OCI-LY1 (cell line): Measurements from ENCODE around the gene THOC5.

Source experiments
- H2AFZ ChIP-seq: fragments of 200-600 bp; sonication (generic), shearing (Covaris generic); 2 replicates; pipeline ENCODE4 v1.6.0; 2014; ENCODE audit warnings: antibody characterized with exemption, mild to moderate bottlenecking, low read length
- H3F3A ChIP-seq: fragments of 200-600 bp; sonication (generic), shearing (Covaris generic); 2 replicates; pipeline ENCODE4 v1.6.0; 2014; ENCODE audit warnings: mild to moderate bottlenecking, antibody characterized with exemption, low read length, moderate library complexity; ENCODE audit not compliant: insufficient read depth
- H3K27ac ChIP-seq: fragments of 200-600 bp; sonication (generic); 2 replicates; pipeline ENCODE4 v1.5.1; 2014; ENCODE audit warnings: low read length, mixed run types, mild to moderate bottlenecking, low read depth; ENCODE audit not compliant: poor library complexity, severe bottlenecking
- H3K27me3 ChIP-seq: fragments of 200-600 bp; sonication (generic); 2 replicates; pipeline ENCODE4 v1.6.0; 2014; ENCODE audit warnings: antibody characterized with exemption, mild to moderate bottlenecking, low read length, moderate library complexity; ENCODE audit not compliant: insufficient read depth
- H3K36me3 ChIP-seq: fragments of 200-600 bp; sonication (generic); 2 replicates; pipeline ENCODE4 v1.6.1; 2014; ENCODE audit warnings: mild to moderate bottlenecking, antibody characterized with exemption, low read length, moderate library complexity, mixed read lengths; ENCODE audit not compliant: insufficient read depth
- H3K4me1 ChIP-seq: fragments of 200-600 bp; sonication (generic); 2 replicates; pipeline ENCODE4 v1.5.1; 2014; ENCODE audit warnings: mild to moderate bottlenecking, low read length, moderate library complexity; ENCODE audit not compliant: insufficient read depth, severe bottlenecking
- H3K4me2 ChIP-seq: fragments of 200-600 bp; sonication (generic), shearing (Covaris generic); 2 replicates; pipeline ENCODE4 v1.6.1; 2014; ENCODE audit warnings: low read length
- H3K4me3 ChIP-seq: fragments of 200-600 bp; sonication (generic); 2 replicates; pipeline ENCODE4 v1.5.1; 2014; ENCODE audit warnings: low read length, low read depth, mild to moderate bottlenecking, mixed read lengths; ENCODE audit not compliant: poor library complexity, severe bottlenecking
- H3K79me2 ChIP-seq: fragments of 200-600 bp; shearing (Covaris generic); 2 replicates; pipeline ENCODE4 v1.6.1; 2016; ENCODE audit warnings: mixed run types, low read length, mixed read lengths; ENCODE audit not compliant: insufficient read depth
- H3K9ac ChIP-seq: fragments of 200-600 bp; sonication (generic), shearing (Covaris generic); 2 replicates; pipeline ENCODE4 v1.6.1; 2014; ENCODE audit warnings: mild to moderate bottlenecking, low read length, mixed read lengths
- H3K9me2 ChIP-seq: fragments of 200-600 bp; sonication (generic), shearing (Covaris generic); 2 replicates; pipeline ENCODE4 v1.6.1; 2014; ENCODE audit warnings: low read depth, mild to moderate bottlenecking, low read length, mixed read lengths
- H3K9me3 ChIP-seq: fragments of 200-600 bp; shearing (Covaris generic); 2 replicates; pipeline ENCODE4 v1.6.1; 2014; ENCODE audit warnings: low read length, mixed read lengths
- H4K20me1 ChIP-seq: fragments of 200-600 bp; sonication (generic), shearing (Covaris generic); 2 replicates; pipeline ENCODE4 v1.6.0; 2016; ENCODE audit warnings: mild to moderate bottlenecking, low read length; ENCODE audit not compliant: insufficient read depth
- EZH2 ChIP-seq: fragments of 200-600 bp; sonication (generic), shearing (Covaris generic); IDR thresholded peaks from 2 replicates; pipeline ENCODE4 v1.8.0; 2017; ENCODE audit warnings: borderline replicate concordance, mixed run types, mild to moderate bottlenecking, antibody characterized with exemption, low read length, moderate library complexity, mixed read lengths
- TF ChIP-seq, protein P1 (sequence below): fragments of 200-600 bp; sonication (generic), shearing (Covaris generic); IDR thresholded peaks from 2 replicates; pipeline ENCODE4 v1.5.1; 2017; ENCODE audit warnings: mild to moderate bottlenecking, antibody characterized with exemption, low read length, moderate library complexity, mixed read lengths

Gene THOC5

DNA sequence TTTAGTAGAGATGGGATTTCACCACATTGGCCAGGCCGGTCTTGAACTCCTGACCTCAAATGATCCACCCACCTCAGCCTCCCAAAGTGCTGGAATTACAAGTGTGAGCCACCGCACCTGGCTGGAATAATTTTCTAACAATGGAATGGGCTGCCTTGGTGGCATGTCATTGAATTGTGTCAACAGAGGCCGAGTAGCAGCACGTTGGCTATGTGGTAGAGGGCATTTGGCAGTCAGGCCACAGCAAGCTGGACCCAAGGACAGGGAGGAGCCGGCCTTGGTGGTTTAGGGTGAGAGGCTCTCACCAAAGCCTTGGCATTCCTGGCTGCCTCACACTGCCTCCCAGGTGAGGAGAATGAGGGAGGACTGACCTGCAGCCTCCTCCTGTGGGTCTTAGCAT is 31.4 kb upstream of the THOC5 start:
- no peak for TF ChIP-seq EZH2
- TF ChIP-seq, protein P1, sequence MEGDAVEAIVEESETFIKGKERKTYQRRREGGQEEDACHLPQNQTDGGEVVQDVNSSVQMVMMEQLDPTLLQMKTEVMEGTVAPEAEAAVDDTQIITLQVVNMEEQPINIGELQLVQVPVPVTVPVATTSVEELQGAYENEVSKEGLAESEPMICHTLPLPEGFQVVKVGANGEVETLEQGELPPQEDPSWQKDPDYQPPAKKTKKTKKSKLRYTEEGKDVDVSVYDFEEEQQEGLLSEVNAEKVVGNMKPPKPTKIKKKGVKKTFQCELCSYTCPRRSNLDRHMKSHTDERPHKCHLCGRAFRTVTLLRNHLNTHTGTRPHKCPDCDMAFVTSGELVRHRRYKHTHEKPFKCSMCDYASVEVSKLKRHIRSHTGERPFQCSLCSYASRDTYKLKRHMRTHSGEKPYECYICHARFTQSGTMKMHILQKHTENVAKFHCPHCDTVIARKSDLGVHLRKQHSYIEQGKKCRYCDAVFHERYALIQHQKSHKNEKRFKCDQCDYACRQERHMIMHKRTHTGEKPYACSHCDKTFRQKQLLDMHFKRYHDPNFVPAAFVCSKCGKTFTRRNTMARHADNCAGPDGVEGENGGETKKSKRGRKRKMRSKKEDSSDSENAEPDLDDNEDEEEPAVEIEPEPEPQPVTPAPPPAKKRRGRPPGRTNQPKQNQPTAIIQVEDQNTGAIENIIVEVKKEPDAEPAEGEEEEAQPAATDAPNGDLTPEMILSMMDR, result no peak
- Histone ChIP-seq H3K27me3 (no peaks in the 10 kb centered on the region), H3K4me2 (no peak overlapping the region)

DNA sequence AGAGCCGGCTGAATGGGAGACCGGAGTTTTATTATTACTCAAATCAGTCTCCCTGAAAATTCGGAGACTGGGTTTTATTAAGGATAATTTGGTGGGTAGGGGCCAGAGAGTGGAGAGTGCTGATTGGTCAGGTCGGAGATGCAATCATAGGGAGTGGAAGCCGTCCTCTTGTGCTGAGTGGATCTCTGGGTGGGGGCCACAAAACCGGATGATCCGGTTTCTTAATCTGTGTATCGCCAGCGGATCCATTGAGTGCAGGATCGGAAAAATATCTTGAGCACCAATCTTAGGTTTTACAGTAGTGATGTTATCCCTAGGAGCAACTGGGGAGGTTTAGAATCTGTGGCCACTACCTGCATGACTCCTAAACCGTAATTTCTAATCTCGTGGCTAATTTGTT is 28.2 kb upstream of the THOC5 start:
- TF ChIP-seq, protein P1, result no peak

More for the DNA sequence above, 31.4 kb upstream of the THOC5 start:
- Histone ChIP-seq H3K79me2 (no peaks in the 10 kb centered on the region), H3K4me1 (peaks cover 11% of the 10 kb centered on the region), H4K20me1 (no peaks in the 10 kb centered on the region), H3K9ac (no peak overlapping the region), H3K27ac (no peak overlapping the region), H3K4me3 (no peak overlapping the region), H3K36me3 (no peaks in the 10 kb centered on the region), H3F3A (no peaks in the 10 kb centered on the region), H3K9me2 (no peaks in the 10 kb centered on the region), H2AFZ (no peak overlapping the region), H3K9me3 (no peaks in the 10 kb centered on the region)

GRCh38 chr22:29580200-29580810 is 26.7 kb upstream of the THOC5 start:
- H2AFZ ChIP-seq, result no peak overlapping the region
- peak overlapping the region; percentile 52 for H3K27ac ChIP-seq

More for the DNA sequence above, 28.2 kb upstream of the THOC5 start:
- H4K20me1 ChIP-seq, result no peaks in the 10 kb centered on the region
- H3K9me3 ChIP-seq, result no peaks in the 10 kb centered on the region
- no peak overlapping the region for H3K9ac ChIP-seq
- no peaks in the 10 kb centered on the region for H3K27me3 ChIP-seq
- H2AFZ ChIP-seq, result no peak overlapping the region
- H3K4me1 ChIP-seq, result peaks cover 16% of the 10 kb centered on the region
- no peak overlapping the region for H3K27ac ChIP-seq
- H3K9me2 ChIP-seq, result no peaks in the 10 kb centered on the region
- H3F3A ChIP-seq, result no peaks in the 10 kb centered on the region
- H3K4me3 ChIP-seq, result peak overlapping the region; percentile 78
- H3K4me2 ChIP-seq, result peak overlapping the region; percentile 88
- H3K79me2 ChIP-seq, result no peaks in the 10 kb centered on the region
- H3K36me3 ChIP-seq, result peaks cover 7% of the 10 kb centered on the region; the same call in 1 of the 2 replicates

More at GRCh38 chr22:29580200-29580810, 26.7 kb upstream of the THOC5 start:
- no peaks in the 10 kb centered on the region for H3K27me3 ChIP-seq
- H3K4me2 ChIP-seq, result peak overlapping the region; percentile 88
- no peaks in the 10 kb centered on the region for H3F3A ChIP-seq
- no peaks in the 10 kb centered on the region for H3K9me3 ChIP-seq
- peak overlapping the region; percentile 78 for H3K4me3 ChIP-seq
- H3K4me1 ChIP-seq, result peaks cover 16% of the 10 kb centered on the region
- no peaks in the 10 kb centered on the region for H4K20me1 ChIP-seq
- H3K79me2 ChIP-seq, result no peaks in the 10 kb centered on the region
- H3K9me2 ChIP-seq, result no peaks in the 10 kb centered on the region
- TF ChIP-seq, protein P1, result no peak
- TF ChIP-seq EZH2, result no peak
- peaks cover 7% of the 10 kb centered on the region; the same call in 1 of the 2 replicates for H3K36me3 ChIP-seq
- peak overlapping the region; percentile 83 for H3K9ac ChIP-seq
